Activated CD4-positive, alpha-beta T cell treated with anti-CD3 and anti-CD28 coated beads for 36 hours (primary cell): ENCODE data around the gene CNTN4. TPM values are rescaled to one million over a fixed set of nuclear protein-coding genes. Genes with fewer than 3 reads are reported as not detected.

ENCODE experiments used
- ATAC-seq: fragments of 200-7000 bp; cut with Tn5 transposase; one replicate; pipeline ENCODE4 v1.10.0; 2021; ENCODE audit warnings: mild to moderate bottlenecking, moderate library complexity
- CTCF ChIA-PET: fragments of 350-600 bp; sonication (Branson Sonifier 250); formaldehyde crosslinking; loops from one replicate; lab custom pipeline; 2021; ENCODE audit warnings: antibody characterized with exemption; lab: Charles Lee
- POLR2A ChIA-PET: fragments of 350-600 bp; sonication (Branson Sonifier 250); formaldehyde crosslinking; loops from one replicate; lab custom pipeline; 2021; ENCODE audit warnings: antibody characterized with exemption, inconsistent platforms; lab: Charles Lee
- DNase-seq: peaks from one replicate; pipeline ENCODE4 v3.0.0-alpha.2; 2020
- H3K27ac Mint-ChIP-seq: one replicate; pipeline ENCODE4 v1.8.0; 2021; ENCODE audit warnings: mixed read lengths
- H3K27me3 Mint-ChIP-seq: one replicate; pipeline ENCODE4 v1.8.0; 2021; ENCODE audit warnings: mixed read lengths
- H3K36me3 Mint-ChIP-seq: one replicate; pipeline ENCODE4 v1.8.0; 2021; ENCODE audit warnings: low read depth, mixed read lengths
- H3K4me1 Mint-ChIP-seq: one replicate; pipeline ENCODE4 v1.8.0; 2021; ENCODE audit warnings: mixed read lengths
- H3K4me3 Mint-ChIP-seq: one replicate; pipeline ENCODE4 v1.8.0; 2021; ENCODE audit warnings: mild to moderate bottlenecking, moderate library complexity, mixed read lengths
- H3K9me3 Mint-ChIP-seq: one replicate; pipeline ENCODE4 v1.8.0; 2021; ENCODE audit warnings: low read depth, mixed read lengths
- intact Hi-C, 2 experiments: fragments of 100-400 bp; cut with DNase I in 1 of 2; cut with micrococcal nuclease in 1 of 2; formaldehyde crosslinking; loops; one replicate each; pipeline versions ENCODE4 v1.14.2 to v1.15.1; 2022 to 2024; cut with DNase I, micrococcal nuclease
- total RNA-seq, 2 experiments: library from RNA; stranded (reverse); gene quantifications; one replicate each; pipeline ENCODE4 v1.2.3, GENCODE V29; 2021

Gene CNTN4
- total RNA-seq, 2 experiments from 2014 or later = not detected

DNA sequence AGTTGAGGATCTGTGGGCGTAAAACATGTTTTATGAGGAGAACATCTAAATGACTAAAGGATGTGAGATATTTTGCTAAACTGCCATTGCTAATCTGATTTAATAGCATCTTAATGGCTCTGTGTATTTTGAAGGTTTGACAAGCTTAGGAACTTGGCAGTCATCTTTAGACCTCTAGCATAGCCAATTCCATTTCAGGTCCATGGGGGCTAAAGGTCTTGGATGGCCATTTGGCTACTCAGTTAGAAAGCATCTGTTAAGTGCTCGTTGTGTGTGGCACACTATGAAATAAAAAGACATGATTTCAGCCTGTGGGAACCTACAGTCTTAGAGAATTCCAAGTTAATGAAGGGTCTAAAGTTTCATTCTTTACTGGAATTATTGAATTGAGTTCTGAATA, 775.3 kb downstream of the CNTN4 start:
- Mint-ChIP-seq H3K4me3 (no peak overlapping the region), H3K27ac (no peak overlapping the region), H3K36me3 (no peaks in the 10 kb centered on the region), H3K9me3 (no peaks in the 10 kb centered on the region), H3K4me1 (no peaks in the 10 kb centered on the region), H3K27me3 (no peaks in the 10 kb centered on the region)
- DNase-seq (no peak), ATAC-seq (no peak)
- ChIA-PET POLR2A (no interaction called here), CTCF (no interaction called here)
- intact Hi-C loops = no loop called here

DNA sequence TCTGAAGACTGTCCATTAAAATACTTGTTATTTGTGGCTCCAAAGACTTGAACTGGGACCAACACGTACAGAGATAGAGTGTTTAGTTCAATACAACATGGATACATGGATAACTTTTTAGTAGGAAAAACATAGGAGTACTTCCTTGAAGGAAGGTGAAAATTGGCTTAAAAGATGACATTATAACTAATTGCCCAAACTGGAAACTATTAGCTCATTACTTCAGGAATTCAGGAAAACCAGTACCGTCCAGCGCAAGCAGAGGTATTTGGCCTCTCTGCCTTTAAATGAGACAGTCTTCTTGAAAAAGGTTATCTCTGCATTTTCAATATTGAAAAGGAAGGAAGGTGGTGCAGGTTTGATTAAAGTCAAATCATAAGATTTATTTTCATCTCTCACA, 777.0 kb downstream of the CNTN4 start:
- Mint-ChIP-seq H3K36me3 (no peaks in the 10 kb centered on the region), H3K27ac (no peak overlapping the region), H3K4me1 (no peaks in the 10 kb centered on the region), H3K4me3 (no peak overlapping the region), H3K27me3 (no peaks in the 10 kb centered on the region), H3K9me3 (no peaks in the 10 kb centered on the region)
- intact Hi-C loops = no loop called here
- DNase-seq = no peak
- ChIA-PET CTCF (interaction anchor here (1.0 kb wide), 1 partner anchor 10 kb away, joined by 3 read pairs; no protein-coding TSS in a partner anchor), POLR2A (interaction anchor here (0.6 kb wide), 1 partner anchor 19 kb away, joined by 3 read pairs; no protein-coding TSS in a partner anchor)
- ATAC-seq = no peak

GRCh38 chr3:2876362-2876761, 777.7 kb downstream of the CNTN4 start:
- POLR2A ChIA-PET = no interaction called here
- H3K27ac Mint-ChIP-seq = no peak overlapping the region
- no peaks in the 10 kb centered on the region for H3K4me1 Mint-ChIP-seq
- DNase-seq (no peak), ATAC-seq (no peak)
- CTCF ChIA-PET = no interaction called here
- no peaks in the 10 kb centered on the region for H3K27me3 Mint-ChIP-seq
- intact Hi-C loops = no loop called here
- no peaks in the 10 kb centered on the region for H3K9me3 Mint-ChIP-seq
- H3K4me3 Mint-ChIP-seq = no peak overlapping the region
- H3K36me3 Mint-ChIP-seq = no peaks in the 10 kb centered on the region

- ATAC-seq (no peak), DNase-seq (no peak)
- H3K9me3 Mint-ChIP-seq = no peaks in the 10 kb centered on the region
- H3K4me1 Mint-ChIP-seq = no peaks in the 10 kb centered on the region
- ChIA-PET POLR2A (no interaction called here), CTCF (interaction anchor here (0.7 kb wide), 1 partner anchor 70 kb away, joined by 3 read pairs; no protein-coding TSS in a partner anchor)
- intact Hi-C loops = no loop called here
- H3K4me3 Mint-ChIP-seq = no peak overlapping the region
- no peaks in the 10 kb centered on the region for H3K27me3 Mint-ChIP-seq
- no peak overlapping the region for H3K27ac Mint-ChIP-seq
- H3K36me3 Mint-ChIP-seq = no peaks in the 10 kb centered on the region
Measured at GRCh38 chr3:2879023-2879422, 780.4 kb downstream of the CNTN4 start.

DNA sequence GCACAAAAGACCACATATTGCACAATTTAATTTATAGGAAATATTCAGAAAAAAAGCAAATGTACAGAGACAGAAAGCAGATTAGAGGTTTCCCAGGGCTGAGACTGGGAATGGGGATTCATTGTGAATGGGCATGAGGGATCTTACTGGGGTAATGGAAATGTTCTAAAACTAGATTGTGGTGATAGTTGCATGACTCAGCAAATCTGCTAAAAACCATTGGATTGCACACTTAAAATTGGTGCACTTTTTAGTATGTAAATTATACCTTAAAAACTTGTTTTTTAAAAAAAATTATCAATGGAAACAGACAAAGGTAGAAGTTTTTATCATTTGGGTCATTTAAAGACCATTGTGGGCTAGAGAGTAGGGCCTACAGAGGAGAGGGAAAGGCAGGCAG, 780.9 kb downstream of the CNTN4 start:
- CTCF ChIA-PET = no interaction called here
- intact Hi-C loops = no loop called here
- no peak overlapping the region for H3K27ac Mint-ChIP-seq
- no peaks in the 10 kb centered on the region for H3K27me3 Mint-ChIP-seq
- H3K4me1 Mint-ChIP-seq = no peaks in the 10 kb centered on the region
- no peaks in the 10 kb centered on the region for H3K9me3 Mint-ChIP-seq
- H3K36me3 Mint-ChIP-seq = no peaks in the 10 kb centered on the region
- ATAC-seq = no peak
- DNase-seq = no peak
- POLR2A ChIA-PET = no interaction called here
- H3K4me3 Mint-ChIP-seq = no peak overlapping the region

- CTCF ChIA-PET = no interaction called here
- H3K4me3 Mint-ChIP-seq = no peak overlapping the region
- no peak overlapping the region for H3K27ac Mint-ChIP-seq
- H3K4me1 Mint-ChIP-seq = no peaks in the 10 kb centered on the region
- DNase-seq (no peak), ATAC-seq (no peak)
- intact Hi-C loops = no loop called here
- no peaks in the 10 kb centered on the region for H3K9me3 Mint-ChIP-seq
- no peaks in the 10 kb centered on the region for H3K27me3 Mint-ChIP-seq
- POLR2A ChIA-PET = no interaction called here
- no peaks in the 10 kb centered on the region for H3K36me3 Mint-ChIP-seq
Measured at GRCh38 chr3:2880218-2880756, 781.6 kb downstream of the CNTN4 start.

- H3K4me1 Mint-ChIP-seq = no peaks in the 10 kb centered on the region
- DNase-seq (no peak), ATAC-seq (no peak)
- intact Hi-C loops = no loop called here
- H3K9me3 Mint-ChIP-seq = no peaks in the 10 kb centered on the region
- H3K27ac Mint-ChIP-seq = no peak overlapping the region
- no peaks in the 10 kb centered on the region for H3K36me3 Mint-ChIP-seq
- ChIA-PET POLR2A (no interaction called here), CTCF (interaction anchor here (0.7 kb wide), 1 partner anchor 384 kb away, joined by 4 read pairs; no protein-coding TSS in a partner anchor)
- peaks cover 3% of the 10 kb centered on the region for H3K27me3 Mint-ChIP-seq
- no peak overlapping the region for H3K4me3 Mint-ChIP-seq
Measured at GRCh38 chr3:2883283-2883682, 784.6 kb downstream of the CNTN4 start.

- Mint-ChIP-seq H3K9me3 (no peaks in the 10 kb centered on the region), H3K4me3 (no peak overlapping the region), H3K27ac (no peak overlapping the region), H3K36me3 (no peaks in the 10 kb centered on the region), H3K4me1 (no peaks in the 10 kb centered on the region), H3K27me3 (peaks cover 5% of the 10 kb centered on the region)
- ATAC-seq = no peak
- CTCF ChIA-PET = no interaction called here
- intact Hi-C loops = no loop called here
- no peak for DNase-seq
- POLR2A ChIA-PET = no interaction called here
Measured at GRCh38 chr3:2888592-2888991, 789.9 kb downstream of the CNTN4 start.

GRCh38 chr3:2889736-2890135, 791.1 kb downstream of the CNTN4 start:
- H3K27me3 Mint-ChIP-seq = peaks cover 5% of the 10 kb centered on the region

GRCh38 chr3:2896308-2896939, 797.8 kb downstream of the CNTN4 start:
- ChIA-PET POLR2A (no interaction called here), CTCF (no interaction called here)
- H3K4me3 Mint-ChIP-seq = no peak overlapping the region
- H3K9me3 Mint-ChIP-seq = peaks cover 1% of the 10 kb centered on the region
- intact Hi-C loops = no loop called here
- no peaks in the 10 kb centered on the region for H3K36me3 Mint-ChIP-seq
- ATAC-seq = no peak
- H3K27ac Mint-ChIP-seq = no peak overlapping the region
- no peaks in the 10 kb centered on the region for H3K4me1 Mint-ChIP-seq
- peaks cover under 1% of the 10 kb centered on the region for H3K27me3 Mint-ChIP-seq
- no peak for DNase-seq

More at GRCh38 chr3:2889736-2890135, 791.1 kb downstream of the CNTN4 start:
- intact Hi-C loops = no loop called here
- DNase-seq (no peak), ATAC-seq (no peak)
- CTCF ChIA-PET = no interaction called here
- Mint-ChIP-seq H3K4me1 (no peaks in the 10 kb centered on the region), H3K9me3 (no peaks in the 10 kb centered on the region), H3K27ac (no peak overlapping the region), H3K4me3 (no peak overlapping the region), H3K36me3 (no peaks in the 10 kb centered on the region)
- POLR2A ChIA-PET = no interaction called here

DNA sequence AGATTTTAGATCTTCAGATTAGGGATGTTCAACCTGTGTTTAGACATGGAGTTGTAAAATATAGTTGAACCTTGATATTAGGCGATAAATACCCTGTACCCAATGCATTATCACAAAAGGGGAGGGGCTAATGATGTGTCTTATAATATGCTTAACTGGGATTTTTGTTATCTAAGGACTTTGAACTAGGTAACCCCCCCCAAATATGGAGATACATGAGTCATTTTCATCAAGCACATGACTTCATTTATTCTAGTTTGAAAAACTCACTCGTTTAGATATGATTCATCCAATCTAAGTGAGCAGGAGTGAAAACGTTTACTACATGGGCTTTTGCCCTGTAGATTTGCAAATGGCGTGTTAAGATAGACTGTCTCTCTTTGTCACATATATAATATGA, 799.2 kb downstream of the CNTN4 start:
- H3K4me1 Mint-ChIP-seq = no peaks in the 10 kb centered on the region
- H3K9me3 Mint-ChIP-seq = peaks cover 1% of the 10 kb centered on the region

GRCh38 chr3:2898591-2899353, 800.1 kb downstream of the CNTN4 start:
- H3K4me3 Mint-ChIP-seq = no peak overlapping the region
- intact Hi-C loops = no loop called here
- ATAC-seq = no peak
- H3K9me3 Mint-ChIP-seq = peaks cover 1% of the 10 kb centered on the region
- ChIA-PET CTCF (no interaction called here), POLR2A (no interaction called here)
- H3K4me1 Mint-ChIP-seq = no peaks in the 10 kb centered on the region
- H3K27ac Mint-ChIP-seq = no peak overlapping the region
- H3K36me3 Mint-ChIP-seq = no peaks in the 10 kb centered on the region
- H3K27me3 Mint-ChIP-seq = no peaks in the 10 kb centered on the region
- no peak for DNase-seq

More for the DNA sequence above, 799.2 kb downstream of the CNTN4 start:
- CTCF ChIA-PET = no interaction called here
- Mint-ChIP-seq H3K4me3 (no peak overlapping the region), H3K27me3 (no peaks in the 10 kb centered on the region), H3K27ac (no peak overlapping the region), H3K36me3 (no peaks in the 10 kb centered on the region)
- no peak for DNase-seq
- no peak for ATAC-seq
- intact Hi-C loops = no loop called here
- POLR2A ChIA-PET = no interaction called here
